ENCODE results near the gene CMIP. TPM values are rescaled to one million over a fixed set of nuclear protein-coding genes. Genes with fewer than 3 reads are reported as not detected.

The CMIP gene
- total RNA-seq, 4 donors from 2014 or later: 63.9 to 89.9 (median 70.0) TPM

- TF ChIP-seq, protein P1, sequence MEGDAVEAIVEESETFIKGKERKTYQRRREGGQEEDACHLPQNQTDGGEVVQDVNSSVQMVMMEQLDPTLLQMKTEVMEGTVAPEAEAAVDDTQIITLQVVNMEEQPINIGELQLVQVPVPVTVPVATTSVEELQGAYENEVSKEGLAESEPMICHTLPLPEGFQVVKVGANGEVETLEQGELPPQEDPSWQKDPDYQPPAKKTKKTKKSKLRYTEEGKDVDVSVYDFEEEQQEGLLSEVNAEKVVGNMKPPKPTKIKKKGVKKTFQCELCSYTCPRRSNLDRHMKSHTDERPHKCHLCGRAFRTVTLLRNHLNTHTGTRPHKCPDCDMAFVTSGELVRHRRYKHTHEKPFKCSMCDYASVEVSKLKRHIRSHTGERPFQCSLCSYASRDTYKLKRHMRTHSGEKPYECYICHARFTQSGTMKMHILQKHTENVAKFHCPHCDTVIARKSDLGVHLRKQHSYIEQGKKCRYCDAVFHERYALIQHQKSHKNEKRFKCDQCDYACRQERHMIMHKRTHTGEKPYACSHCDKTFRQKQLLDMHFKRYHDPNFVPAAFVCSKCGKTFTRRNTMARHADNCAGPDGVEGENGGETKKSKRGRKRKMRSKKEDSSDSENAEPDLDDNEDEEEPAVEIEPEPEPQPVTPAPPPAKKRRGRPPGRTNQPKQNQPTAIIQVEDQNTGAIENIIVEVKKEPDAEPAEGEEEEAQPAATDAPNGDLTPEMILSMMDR (IDR thresholded peaks at IDR 0.05): no peak
- no peak for TF ChIP-seq EP300 (IDR thresholded peaks at IDR 0.05)
- WGBS: 97% methylated on average over 11 of the region's 11 CpGs
- no peaks in the 10 kb centered on the region for H3K27me3 ChIP-seq
- H3K4me1 ChIP-seq: peaks cover 69% of the 10 kb centered on the region
- H3K27ac ChIP-seq: no peak overlapping the region
- no peaks in the 10 kb centered on the region for H3K9me3 ChIP-seq
- no peak overlapping the region for H3K4me3 ChIP-seq
- H3K36me3 ChIP-seq: no peaks in the 10 kb centered on the region
- no peak for DNase-seq (ENCODE audit: low spot score in 2 of 2)
Observed at GRCh38 chr16:81498351-81498750, 53.7 kb downstream of the CMIP start.

DNA sequence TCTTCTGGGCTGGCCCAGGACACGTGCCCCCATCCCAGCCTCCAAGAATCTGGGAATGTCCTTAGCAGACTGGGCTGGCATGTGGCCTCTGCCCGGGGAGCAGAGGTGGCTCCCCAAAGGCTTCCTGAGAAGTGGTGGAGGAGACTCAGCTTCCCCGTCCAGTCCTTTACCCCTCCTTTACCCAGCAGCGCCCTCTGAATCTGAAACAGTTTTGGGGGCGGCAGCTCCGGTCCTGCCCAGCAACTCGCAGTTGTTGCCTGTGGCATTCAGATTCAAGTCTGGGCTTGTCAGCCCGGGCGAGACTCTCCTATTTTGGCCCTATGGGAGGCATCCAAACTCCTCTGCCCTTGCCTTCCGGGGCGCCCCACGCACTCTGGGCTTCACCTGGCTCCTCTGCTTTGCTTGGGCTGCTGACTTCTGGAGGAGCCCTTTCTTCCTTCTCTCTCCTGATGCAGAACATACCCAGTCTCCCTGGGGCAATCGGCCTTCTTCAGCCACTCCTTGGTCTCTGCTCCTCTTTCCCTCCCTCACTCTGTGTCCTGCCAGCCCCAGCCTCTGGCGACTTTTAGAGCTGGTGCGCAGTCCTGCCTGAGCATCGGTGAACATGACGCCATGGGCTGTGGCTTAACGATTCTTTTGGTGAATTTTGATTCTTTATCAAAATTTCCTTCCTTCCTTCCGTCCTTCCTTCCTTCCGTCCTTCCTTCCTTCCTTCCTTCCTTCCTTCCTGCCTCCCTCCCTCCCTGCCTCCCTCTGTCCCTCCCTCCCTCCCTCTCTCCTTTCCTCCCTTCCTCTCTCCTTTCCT is 55.2 kb downstream of the CMIP start:
- Histone ChIP-seq H3K9me3 (no peaks in the 10 kb centered on the region), H3K27ac (no peak overlapping the region), H3K27me3 (no peaks in the 10 kb centered on the region), H3K4me1 (peaks cover 58% of the 10 kb centered on the region), H3K4me3 (no peak overlapping the region), H3K36me3 (no peaks in the 10 kb centered on the region)
- DNase-seq (ENCODE audit: low spot score in 2 of 2): no peak
- WGBS: 51% methylated on average over 18 of the region's 20 CpGs
- no peak for TF ChIP-seq POLR2AphosphoS5 (IDR thresholded peaks at IDR 0.05)
- TF ChIP-seq POLR2A (IDR thresholded peaks at IDR 0.05): no peak
- TF ChIP-seq EP300 (IDR thresholded peaks at IDR 0.05): no peak
- TF ChIP-seq, protein P1 (IDR thresholded peaks at IDR 0.05): no peak

DNA sequence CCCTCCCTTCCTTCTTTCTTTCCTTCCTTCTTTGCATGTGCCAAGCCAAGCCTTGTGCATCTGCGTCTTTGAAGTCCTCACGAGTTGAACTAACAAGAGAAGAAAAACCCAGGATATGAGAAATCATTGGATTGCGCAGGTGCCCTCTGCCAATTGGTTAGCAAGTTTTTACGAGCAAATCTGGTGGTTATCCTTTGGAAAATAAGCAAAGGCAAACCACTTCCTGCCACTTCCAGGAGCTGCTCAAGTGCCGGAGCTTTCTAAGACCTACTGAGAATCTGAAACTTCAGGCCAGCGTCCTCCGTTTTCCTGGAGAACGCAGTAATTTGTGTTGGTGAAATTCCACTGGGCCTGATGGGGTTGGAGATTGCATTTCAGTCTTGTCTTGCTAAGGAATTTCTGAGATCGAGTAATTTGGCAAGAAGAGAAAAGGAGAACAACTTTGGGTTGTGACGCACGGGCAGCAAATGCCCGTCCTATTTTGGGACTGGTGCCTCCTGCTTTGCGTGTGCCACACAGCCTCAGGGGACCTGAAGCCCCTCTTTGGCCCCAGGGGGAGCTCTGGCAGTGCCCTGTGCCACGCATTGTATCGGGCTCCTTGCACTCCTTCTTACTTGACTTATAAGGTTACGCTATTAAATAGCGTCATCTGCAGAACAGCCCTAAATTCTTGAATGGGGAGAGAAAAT is 56.4 kb downstream of the CMIP start:
- Histone ChIP-seq H3K4me1 (peaks cover 51% of the 10 kb centered on the region), H3K27ac (peak overlapping the region; percentile 18), H3K4me3 (no peak overlapping the region), H3K9me3 (no peaks in the 10 kb centered on the region), H3K36me3 (no peaks in the 10 kb centered on the region), H3K27me3 (no peaks in the 10 kb centered on the region)
- DNase-seq (ENCODE audit: low spot score in 2 of 2): no peak
- TF ChIP-seq POLR2AphosphoS5 (IDR thresholded peaks at IDR 0.05): no peak
- TF ChIP-seq POLR2A (IDR thresholded peaks at IDR 0.05): no peak
- TF ChIP-seq EP300 (IDR thresholded peaks at IDR 0.05): no peak
- WGBS: 40% methylated on average over 16 of the region's 17 CpGs

DNA sequence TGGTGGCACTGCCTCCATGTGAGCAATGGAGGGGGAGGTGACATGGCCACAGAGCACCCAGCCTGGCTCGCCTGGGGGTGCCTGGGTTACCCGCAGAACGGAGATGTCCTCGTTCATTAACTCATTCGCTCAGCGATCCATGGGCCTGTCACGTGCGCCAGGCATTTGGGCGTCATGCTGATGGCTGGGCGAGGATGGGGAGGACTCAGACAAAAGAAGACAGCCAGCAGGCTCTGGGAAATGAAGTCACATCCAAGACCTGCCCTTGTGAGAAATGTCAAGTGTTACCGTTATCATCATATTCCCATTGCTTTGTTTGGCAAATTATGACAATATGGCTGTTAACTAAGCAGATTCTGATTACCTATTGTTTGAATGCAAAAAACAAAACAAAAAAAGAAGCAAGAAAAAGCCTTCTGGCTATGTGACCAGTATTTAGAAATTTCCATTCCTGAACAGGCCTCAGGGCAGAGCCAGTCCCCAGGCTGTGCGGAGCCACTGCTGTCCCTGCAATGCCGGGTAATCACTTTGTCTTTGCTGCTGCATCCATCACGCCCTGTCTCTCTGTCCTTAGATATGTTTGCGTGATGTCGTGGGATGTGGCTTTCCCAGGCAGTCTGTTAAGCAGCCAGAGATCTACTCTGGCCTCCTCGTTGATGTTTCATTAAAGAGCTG is 57.9 kb downstream of the CMIP start:
- no peaks in the 10 kb centered on the region for H3K27me3 ChIP-seq
- no peak overlapping the region for H3K4me3 ChIP-seq
- H3K27ac ChIP-seq: no peak overlapping the region
- TF ChIP-seq POLR2AphosphoS5 (IDR thresholded peaks at IDR 0.05): no peak
- TF ChIP-seq EP300 (IDR thresholded peaks at IDR 0.05): no peak
- no peak for TF ChIP-seq POLR2A (IDR thresholded peaks at IDR 0.05)
- TF ChIP-seq, protein P1 (IDR thresholded peaks at IDR 0.05): no peak
- WGBS: 85% methylated on average over 17 of the region's 17 CpGs
- DNase-seq (ENCODE audit: low spot score in 2 of 2): no peak
- H3K36me3 ChIP-seq: no peaks in the 10 kb centered on the region
- H3K9me3 ChIP-seq: no peaks in the 10 kb centered on the region
- H3K4me1 ChIP-seq: peaks cover 49% of the 10 kb centered on the region

DNA sequence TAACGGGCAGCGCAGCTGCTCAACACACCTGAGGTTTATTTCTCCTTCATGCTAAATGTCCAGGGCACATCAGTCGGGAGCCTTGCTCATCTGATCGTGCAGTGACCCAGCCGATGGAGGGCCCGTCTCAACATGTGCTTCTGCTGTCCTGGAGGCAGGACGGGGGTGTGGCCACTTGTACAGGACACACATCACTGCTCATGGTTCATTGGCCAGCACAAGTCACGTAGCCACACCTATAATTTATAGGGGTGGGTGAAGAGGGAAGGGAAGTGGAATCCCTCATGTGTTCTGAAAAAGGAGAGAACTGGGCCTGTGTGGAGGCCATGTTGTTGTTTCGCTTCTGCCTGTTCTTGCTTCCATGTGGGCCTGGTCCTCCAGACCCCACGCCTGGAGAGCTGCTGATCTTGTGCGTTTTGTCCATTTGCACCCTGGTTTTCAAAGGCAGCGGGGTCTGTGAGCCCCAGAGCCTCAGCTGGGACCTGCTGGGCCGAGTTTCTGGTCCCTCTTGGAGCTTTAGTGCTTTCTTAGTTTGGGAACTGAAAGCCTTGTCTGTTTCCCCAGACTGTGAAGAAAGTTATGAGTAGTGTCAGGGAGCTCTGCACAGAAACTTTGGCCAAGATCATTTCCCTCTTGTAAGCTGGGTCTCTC is 60.5 kb downstream of the CMIP start:
- TF ChIP-seq POLR2A (IDR thresholded peaks at IDR 0.05): no peak
- no peak for TF ChIP-seq POLR2AphosphoS5 (IDR thresholded peaks at IDR 0.05)
- no peak for TF ChIP-seq EP300 (IDR thresholded peaks at IDR 0.05)
- TF ChIP-seq, protein P1 (IDR thresholded peaks at IDR 0.05): no peak

More for the DNA sequence above, 60.5 kb downstream of the CMIP start:
- Histone ChIP-seq H3K27ac (no peak overlapping the region), H3K36me3 (no peaks in the 10 kb centered on the region), H3K4me3 (no peak overlapping the region), H3K27me3 (no peaks in the 10 kb centered on the region), H3K4me1 (peaks cover 26% of the 10 kb centered on the region), H3K9me3 (no peaks in the 10 kb centered on the region)
- no peak for DNase-seq (ENCODE audit: low spot score in 2 of 2)
- 61% methylated on average over 11 of the region's 13 CpGs for WGBS
